ENCODE results near the gene TIAM2.

The TIAM2 gene

GRCh38 chr6:155241966-155242365, 246.9 kb downstream of the TIAM2 start:
- DNase-seq, result no peak

GRCh38 chr6:155244434-155244833, 249.3 kb downstream of the TIAM2 start:
- no peak for DNase-seq

- no peak for DNase-seq
These were observed 250.1 kb downstream of the TIAM2 start for GRCh38 chr6:155245193-155245592.

GRCh38 chr6:155245831-155246230, 250.7 kb downstream of the TIAM2 start:
- DNase-seq, result no peak

- no peak for DNase-seq
These were observed 251.7 kb downstream of the TIAM2 start for GRCh38 chr6:155246825-155247224.

GRCh38 chr6:155247618-155248007, 252.5 kb downstream of the TIAM2 start:
- no peak for DNase-seq

- no peak for DNase-seq
These were observed 253.2 kb downstream of the TIAM2 start for GRCh38 chr6:155248008-155249001.

- no peak for DNase-seq
These were observed 255.7 kb downstream of the TIAM2 start for GRCh38 chr6:155250701-155251381.

- no peak for DNase-seq
These were observed 257.5 kb downstream of the TIAM2 start for GRCh38 chr6:155252581-155252980.

- DNase-seq, result no peak
These were observed 258.2 kb downstream of the TIAM2 start for GRCh38 chr6:155253337-155253736.

- DNase-seq, result no peak
These were observed 259.0 kb downstream of the TIAM2 start for GRCh38 chr6:155254139-155254538.

GRCh38 chr6:155256122-155256795, 261.1 kb downstream of the TIAM2 start:
- DNase-seq, result no peak

- no peak for DNase-seq
These were observed 262.7 kb downstream of the TIAM2 start for GRCh38 chr6:155257796-155258195.

- no peak for DNase-seq
These were observed 264.1 kb downstream of the TIAM2 start for GRCh38 chr6:155259204-155259603.

- DNase-seq, result no peak
These were observed 264.8 kb downstream of the TIAM2 start for GRCh38 chr6:155259897-155260296.

GRCh38 chr6:155260686-155261085, 265.6 kb downstream of the TIAM2 start:
- DNase-seq, result no peak

GRCh38 chr6:155261111-155261900, 266.2 kb downstream of the TIAM2 start:
- no peak for DNase-seq

GRCh38 chr6:155262655-155263054, 267.5 kb downstream of the TIAM2 start:
- DNase-seq, result no peak

GRCh38 chr6:155263373-155264063, 268.4 kb downstream of the TIAM2 start, which contains the start of gene CLDN20:
TSS of gene CLDN20 (plus strand) at chr6:155264013. CDS start at chr6:155275720, 11,707 bp downstream.
- no peak for DNase-seq

GRCh38 chr6:155264693-155265320, 269.7 kb downstream of the TIAM2 start:
- DNase-seq, result no peak

- no peak for DNase-seq
These were observed 270.9 kb downstream of the TIAM2 start for GRCh38 chr6:155265843-155266535.
